GM19397 (cell line): ENCODE results near the gene NKD2.
"Not testable (repeated sequence)": the region's sequence is repeated elsewhere in the genome, so short reads cannot be mapped to it uniquely, and the experiment has no call there.

Experiments used
- ATAC-seq: cut with Tn5 transposase; IDR thresholded peaks from one replicate; pipeline ENCODE4 v1.9.1; 2021; ENCODE audit warnings: mild to moderate bottlenecking, moderate library complexity; ENCODE audit not compliant: unreplicated experiment

The NKD2 gene

GRCh38 chr5:1012313-1012841 lies 3.8 kb downstream of the NKD2 start:
- no peak for ATAC-seq

- no peak for ATAC-seq
Observed at GRCh38 chr5:1012900-1013237, 4.3 kb downstream of the NKD2 start.

DNA sequence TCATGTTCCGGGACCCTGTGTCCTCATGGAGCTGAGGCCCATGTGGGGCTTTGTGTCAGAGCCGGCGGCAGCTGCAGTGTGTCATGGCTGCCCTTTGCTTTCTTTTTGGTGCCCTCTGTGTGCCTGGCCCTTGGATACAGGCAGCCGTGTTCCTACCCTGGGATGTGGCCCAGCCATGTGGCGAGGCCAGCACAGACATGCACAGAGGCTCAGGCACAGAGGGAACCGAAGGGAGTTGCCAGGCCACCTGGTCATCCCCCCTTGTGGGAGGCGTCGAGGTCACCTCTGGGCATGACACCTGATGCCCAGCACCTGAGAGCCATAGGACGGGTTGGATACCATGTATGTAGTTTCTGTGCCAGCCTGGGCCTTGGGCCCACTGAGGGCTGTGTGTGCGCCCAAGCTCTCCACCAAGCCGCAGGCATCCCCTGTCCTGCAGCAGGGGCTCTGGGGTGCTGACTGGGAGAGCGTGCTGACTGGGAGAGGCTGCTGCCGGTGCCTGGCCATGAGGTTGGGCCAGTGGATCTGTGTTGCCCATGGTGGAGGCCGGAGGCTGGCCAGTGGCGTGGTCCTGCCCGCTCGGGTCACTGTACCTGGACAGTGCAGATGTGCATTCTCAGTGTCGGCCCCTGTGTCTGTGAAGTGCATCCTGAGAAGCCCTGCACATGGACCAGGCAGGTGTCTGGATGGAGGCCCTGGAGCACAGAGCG lies 4.8 kb downstream of the NKD2 start:
- ATAC-seq = no peak

DNA sequence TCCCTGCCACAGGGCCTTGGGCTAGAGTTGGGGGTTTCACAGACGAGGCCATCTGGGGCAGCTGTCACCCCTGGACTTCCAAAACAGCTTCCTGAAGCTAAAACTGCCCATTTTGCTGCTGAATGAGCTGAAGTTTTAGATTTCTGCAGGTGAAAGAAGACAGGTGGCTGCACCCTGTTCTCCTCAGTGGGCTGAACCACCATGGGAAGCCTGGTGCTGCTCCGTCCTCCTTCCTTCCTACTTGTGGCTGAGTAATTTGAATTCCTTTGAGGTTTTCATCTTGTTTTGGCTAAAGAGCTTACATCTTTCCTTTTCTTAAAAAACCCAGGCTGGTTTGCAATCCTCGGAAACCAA lies 5.3 kb downstream of the NKD2 start:
- no peak for ATAC-seq

DNA sequence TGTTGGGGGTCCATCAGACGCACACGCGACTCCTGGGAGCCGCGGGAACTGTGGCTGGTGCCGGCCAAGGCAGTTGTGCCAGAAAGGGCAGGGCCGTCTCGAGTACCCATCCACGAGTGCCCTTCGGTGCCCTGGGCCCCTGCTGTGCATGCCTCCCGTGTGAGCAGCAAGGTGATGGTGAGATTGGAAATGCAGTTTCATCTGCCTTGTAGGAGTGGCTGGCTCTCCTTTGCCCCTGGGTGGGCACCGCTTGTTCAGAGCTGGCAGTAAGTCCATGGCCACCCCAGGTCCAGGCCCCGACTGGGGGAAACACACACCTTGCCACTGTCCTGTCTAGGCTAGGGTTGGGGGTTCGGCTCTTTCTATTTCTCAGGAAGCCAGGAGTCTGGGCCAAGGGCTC lies 5.7 kb downstream of the NKD2 start:
- no peak for ATAC-seq

DNA sequence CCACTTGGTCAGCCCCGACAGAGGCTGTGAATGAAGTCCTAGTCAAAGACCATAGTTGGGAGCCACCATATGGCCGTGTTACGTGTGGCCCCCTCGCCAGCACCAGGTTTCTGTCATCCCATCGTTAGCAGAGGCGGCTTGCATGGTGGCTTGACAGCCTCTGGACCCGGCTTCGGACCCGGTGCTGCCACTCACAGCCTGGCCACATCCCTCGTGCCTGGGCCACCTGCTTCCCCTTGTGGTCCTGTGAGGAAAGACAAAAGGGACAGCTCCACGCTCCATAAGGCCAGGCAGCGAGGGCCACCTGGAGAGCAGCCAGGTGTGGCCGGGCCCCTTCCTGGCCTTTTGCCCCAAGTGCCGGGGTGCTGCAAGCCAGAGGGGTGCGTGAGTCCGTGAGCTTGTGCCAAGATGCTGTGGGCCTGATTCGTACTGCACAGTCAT lies 6.2 kb downstream of the NKD2 start:
- ATAC-seq = no peak

GRCh38 chr5:1015507-1015906 lies 6.9 kb downstream of the NKD2 start:
- ATAC-seq = no peak

- no peak for ATAC-seq
Observed at GRCh38 chr5:1016036-1016435, 7.4 kb downstream of the NKD2 start.

DNA sequence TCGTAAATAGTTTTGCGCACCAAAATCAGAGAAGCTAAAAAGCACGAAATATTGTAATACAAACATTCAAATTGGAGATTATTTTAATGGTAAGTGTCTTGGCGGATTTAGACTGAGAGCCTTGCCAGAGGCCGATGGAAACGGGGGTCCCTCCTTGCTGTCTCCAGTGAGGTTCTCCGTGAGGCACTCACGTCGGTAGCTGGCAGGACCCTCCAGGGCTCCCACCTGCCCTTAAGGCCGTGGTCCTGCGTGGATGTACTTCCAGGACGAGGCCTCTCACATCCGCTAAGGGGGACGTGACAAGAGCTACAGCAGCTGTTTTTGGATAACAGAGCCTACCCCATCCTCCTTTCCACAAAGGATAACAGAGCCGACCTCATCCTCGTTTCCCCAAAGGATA lies 7.9 kb downstream of the NKD2 start:
- ATAC-seq = no peak

- ATAC-seq = no peak
Observed at GRCh38 chr5:1017056-1017455, 8.5 kb downstream of the NKD2 start.

- ATAC-seq = no peak
Observed at GRCh38 chr5:1017691-1018455, 9.3 kb downstream of the NKD2 start.

DNA sequence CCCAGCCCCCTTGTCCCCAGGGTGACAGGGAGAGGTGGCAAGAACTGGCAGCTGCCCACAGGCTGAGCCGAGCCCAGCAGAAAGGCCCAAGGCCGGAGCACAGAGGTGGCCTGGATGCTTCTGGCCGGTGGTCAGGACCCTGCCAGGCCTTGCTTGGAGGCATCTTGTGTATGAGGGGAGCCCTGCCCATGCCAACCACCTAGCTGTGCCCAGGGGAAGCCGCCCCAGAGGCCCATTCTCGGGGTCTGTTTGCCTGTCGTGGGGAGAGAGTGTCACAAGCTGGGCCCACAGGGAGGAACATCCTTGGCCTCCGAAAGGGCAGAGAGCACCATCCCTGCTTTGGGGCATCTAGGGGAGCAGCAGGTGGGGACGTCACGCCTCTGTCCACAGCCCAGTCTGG lies 10.0 kb downstream of the NKD2 start:
- no peak for ATAC-seq

DNA sequence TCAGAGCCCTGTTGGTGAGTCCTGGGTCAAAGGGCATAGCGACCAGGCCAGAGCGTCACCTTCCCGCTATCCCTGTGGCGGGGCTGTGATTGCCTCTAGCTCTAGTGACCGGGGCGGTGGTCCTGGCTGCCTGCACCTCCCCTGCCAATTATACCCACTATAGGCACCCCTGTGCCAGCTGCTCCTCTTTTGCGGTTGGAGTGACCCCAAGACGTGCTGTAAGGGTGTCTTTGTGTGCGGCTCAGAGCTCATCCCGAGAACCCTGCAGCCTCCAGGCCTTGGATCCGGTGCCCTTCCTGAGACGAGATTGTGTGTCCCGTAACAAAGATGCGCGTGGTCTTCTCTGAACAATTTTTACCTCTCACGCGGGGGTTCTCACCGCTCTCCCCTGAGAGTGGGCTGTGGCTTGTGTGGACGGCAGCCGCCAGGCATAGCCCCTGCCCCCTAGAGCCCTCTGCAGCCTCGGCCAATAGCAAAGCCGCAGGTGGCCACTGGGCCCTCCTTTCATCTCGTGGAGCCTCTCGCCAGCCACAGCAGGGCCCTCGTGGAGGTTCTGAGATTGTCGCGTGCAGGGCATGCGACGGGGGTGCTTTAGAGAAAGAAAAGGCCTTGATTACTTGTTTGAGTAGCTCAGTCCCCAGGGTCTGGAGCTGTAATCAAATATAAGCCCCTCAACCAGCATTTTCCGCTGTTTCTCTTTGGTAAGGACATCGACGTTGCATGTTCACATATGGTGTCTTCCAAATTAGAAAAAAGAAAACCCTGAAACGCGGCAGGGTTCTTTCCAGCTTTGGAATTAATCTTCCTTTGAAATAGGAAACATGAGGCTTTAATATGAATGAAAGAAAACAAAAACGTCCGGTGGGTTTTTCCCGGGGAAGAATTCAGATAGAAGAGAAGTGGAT lies 10.7 kb downstream of the NKD2 start:
- ATAC-seq = no peak

DNA sequence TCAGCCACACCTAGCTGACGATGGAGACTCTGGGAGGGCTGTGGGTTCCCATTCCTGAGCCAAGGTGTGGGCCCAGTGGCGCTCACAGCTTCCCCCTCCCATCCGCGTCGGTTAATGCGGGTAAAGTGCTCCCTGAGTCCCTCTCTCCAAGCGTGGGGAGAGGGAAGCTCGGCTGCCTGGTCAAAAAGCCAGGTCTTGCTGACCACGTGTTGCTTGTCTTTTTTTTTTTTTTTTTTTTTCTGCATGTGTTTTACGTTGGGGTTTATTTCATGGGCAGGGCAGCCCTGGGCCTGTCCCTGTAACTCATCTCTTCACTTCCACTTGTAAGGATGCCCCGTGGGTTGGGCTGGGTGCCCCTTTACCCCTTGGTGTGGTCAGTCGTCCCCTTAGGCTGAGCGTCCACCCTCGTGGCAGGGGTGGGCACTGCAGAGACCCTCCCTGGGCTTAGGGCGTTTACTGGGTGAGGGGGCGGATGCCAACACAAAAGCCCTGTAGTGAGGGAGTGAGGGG lies 11.9 kb downstream of the NKD2 start:
- no peak for ATAC-seq

DNA sequence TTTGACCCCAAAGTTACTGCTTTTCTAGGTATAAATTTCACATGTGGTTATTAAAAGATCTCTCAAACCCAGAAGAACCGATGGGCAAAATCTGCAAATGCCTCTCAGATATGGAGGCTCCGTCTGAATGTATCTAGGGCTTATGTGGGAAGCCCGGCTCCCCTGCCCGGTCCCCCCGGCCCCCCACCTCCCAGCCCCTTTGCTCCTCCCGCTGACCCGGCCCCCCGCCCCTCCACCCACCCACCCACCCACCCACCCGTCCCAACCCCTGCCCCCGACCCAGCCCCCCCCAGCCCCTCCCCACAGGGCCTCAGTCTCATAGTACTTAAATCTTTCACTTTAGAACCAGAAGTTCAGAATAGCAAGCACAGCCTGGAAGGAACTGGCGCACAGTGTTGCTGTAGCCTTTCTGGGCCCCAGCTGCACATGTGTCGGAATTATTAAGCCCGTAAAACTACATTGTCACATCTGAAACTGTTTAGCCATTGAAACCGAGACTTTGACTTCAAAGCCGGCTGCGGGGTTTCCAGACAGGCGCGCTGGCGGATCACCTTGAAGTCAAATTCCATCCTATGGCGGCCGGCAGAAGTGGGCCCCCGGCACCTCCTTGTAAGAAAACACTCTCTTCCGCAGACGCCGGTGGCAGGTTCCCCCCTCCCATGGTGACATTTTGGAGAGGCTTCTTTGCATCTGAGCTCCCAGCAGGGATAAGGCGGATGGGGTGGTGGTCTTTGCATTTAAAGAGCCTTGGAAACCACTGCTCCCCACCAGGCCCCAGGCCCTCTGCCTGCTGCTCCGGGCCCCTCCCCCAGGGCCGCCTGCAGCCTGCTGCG lies 12.8 kb downstream of the NKD2 start:
- ATAC-seq = no peak

DNA sequence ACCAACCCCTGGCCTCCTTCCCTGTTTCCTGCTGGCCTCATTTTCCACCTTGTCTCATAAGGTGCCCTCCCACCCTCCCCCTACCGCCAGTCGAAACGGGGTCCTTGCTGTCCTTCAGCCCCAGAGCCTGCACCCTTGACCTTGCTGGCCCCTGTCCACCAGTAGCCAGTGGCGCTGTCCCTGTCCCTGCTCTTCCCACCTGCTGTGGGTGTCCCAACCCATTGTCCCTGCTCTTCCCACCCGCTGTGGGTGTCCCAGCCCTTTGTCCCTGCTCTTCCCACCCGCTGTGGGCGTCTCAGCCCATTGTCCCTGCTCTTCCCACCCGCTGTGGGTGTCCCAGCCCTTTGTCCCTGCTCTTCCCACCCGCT lies 13.4 kb downstream of the NKD2 start:
- not testable (repeated sequence) for ATAC-seq

DNA sequence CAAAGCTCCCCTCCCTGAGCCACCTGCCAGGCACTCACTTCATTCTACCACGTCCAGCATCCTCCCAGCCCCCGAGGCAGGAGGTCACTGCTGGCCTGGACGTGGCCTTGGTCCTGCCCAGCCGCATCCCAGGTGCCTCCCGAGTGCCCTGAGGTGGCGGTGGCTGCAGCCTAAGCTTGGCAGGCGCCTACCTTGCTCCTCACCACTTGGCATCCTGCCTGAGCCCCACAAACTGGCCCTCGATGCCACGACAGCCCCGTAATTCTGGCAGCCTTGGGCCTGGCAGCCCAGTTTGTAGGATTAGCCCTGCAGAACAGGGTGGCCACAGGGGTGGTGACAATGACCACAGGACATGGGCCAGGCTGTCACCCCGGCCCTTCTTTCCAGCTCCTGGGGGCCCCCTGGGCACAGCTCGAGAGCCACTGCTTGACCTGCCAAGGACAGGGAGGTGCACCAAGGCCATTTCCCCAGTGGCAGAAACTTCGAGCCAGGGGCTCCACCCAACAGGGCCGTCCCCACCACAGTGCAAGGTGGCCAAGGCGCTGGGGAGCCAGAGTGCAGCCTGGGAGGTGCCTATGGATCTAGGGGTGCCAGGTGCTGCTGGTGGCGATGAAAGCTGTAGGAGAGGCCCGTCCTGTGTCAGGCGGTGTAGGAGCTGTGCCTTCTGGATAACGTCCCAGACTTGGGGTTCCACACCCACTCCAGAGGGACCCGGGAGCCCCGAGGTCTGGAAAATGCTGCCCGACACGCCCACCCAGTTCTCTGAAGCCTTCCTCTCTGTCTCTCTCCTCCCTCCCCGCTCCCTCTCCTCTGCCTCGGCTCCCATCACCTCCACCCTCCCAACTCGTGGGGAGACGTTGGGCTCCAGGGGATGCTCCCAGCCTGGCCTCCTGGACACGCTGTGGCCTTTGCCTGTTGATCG lies 18.4 kb downstream of the NKD2 start:
- no peak for ATAC-seq

- no peak for ATAC-seq
Observed at GRCh38 chr5:1027631-1028441, 19.2 kb downstream of the NKD2 start.
